OCI-LY1 (cell line): ENCODE results near the gene PARD3.

Experiments used
- H2AFZ ChIP-seq: fragments of 200-600 bp; sonication (generic), shearing (Covaris generic); 2 replicates; pipeline ENCODE4 v1.6.0; 2014; ENCODE audit warnings: antibody characterized with exemption, mild to moderate bottlenecking, low read length
- H3F3A ChIP-seq: fragments of 200-600 bp; sonication (generic), shearing (Covaris generic); 2 replicates; pipeline ENCODE4 v1.6.0; 2014; ENCODE audit warnings: mild to moderate bottlenecking, antibody characterized with exemption, low read length, moderate library complexity; ENCODE audit not compliant: insufficient read depth
- H3K27ac ChIP-seq: fragments of 200-600 bp; sonication (generic); 2 replicates; pipeline ENCODE4 v1.5.1; 2014; ENCODE audit warnings: low read length, mixed run types, mild to moderate bottlenecking, low read depth; ENCODE audit not compliant: poor library complexity, severe bottlenecking
- H3K27me3 ChIP-seq: fragments of 200-600 bp; sonication (generic); 2 replicates; pipeline ENCODE4 v1.6.0; 2014; ENCODE audit warnings: antibody characterized with exemption, mild to moderate bottlenecking, low read length, moderate library complexity; ENCODE audit not compliant: insufficient read depth
- H3K36me3 ChIP-seq: fragments of 200-600 bp; sonication (generic); 2 replicates; pipeline ENCODE4 v1.6.1; 2014; ENCODE audit warnings: mild to moderate bottlenecking, antibody characterized with exemption, low read length, moderate library complexity, mixed read lengths; ENCODE audit not compliant: insufficient read depth
- H3K4me1 ChIP-seq: fragments of 200-600 bp; sonication (generic); 2 replicates; pipeline ENCODE4 v1.5.1; 2014; ENCODE audit warnings: mild to moderate bottlenecking, low read length, moderate library complexity; ENCODE audit not compliant: insufficient read depth, severe bottlenecking
- H3K4me2 ChIP-seq: fragments of 200-600 bp; sonication (generic), shearing (Covaris generic); 2 replicates; pipeline ENCODE4 v1.6.1; 2014; ENCODE audit warnings: low read length
- H3K4me3 ChIP-seq: fragments of 200-600 bp; sonication (generic); 2 replicates; pipeline ENCODE4 v1.5.1; 2014; ENCODE audit warnings: low read length, low read depth, mild to moderate bottlenecking, mixed read lengths; ENCODE audit not compliant: poor library complexity, severe bottlenecking
- H3K79me2 ChIP-seq: fragments of 200-600 bp; shearing (Covaris generic); 2 replicates; pipeline ENCODE4 v1.6.1; 2016; ENCODE audit warnings: mixed run types, low read length, mixed read lengths; ENCODE audit not compliant: insufficient read depth
- H3K9ac ChIP-seq: fragments of 200-600 bp; sonication (generic), shearing (Covaris generic); 2 replicates; pipeline ENCODE4 v1.6.1; 2014; ENCODE audit warnings: mild to moderate bottlenecking, low read length, mixed read lengths
- H3K9me2 ChIP-seq: fragments of 200-600 bp; sonication (generic), shearing (Covaris generic); 2 replicates; pipeline ENCODE4 v1.6.1; 2014; ENCODE audit warnings: low read depth, mild to moderate bottlenecking, low read length, mixed read lengths
- H3K9me3 ChIP-seq: fragments of 200-600 bp; shearing (Covaris generic); 2 replicates; pipeline ENCODE4 v1.6.1; 2014; ENCODE audit warnings: low read length, mixed read lengths
- H4K20me1 ChIP-seq: fragments of 200-600 bp; sonication (generic), shearing (Covaris generic); 2 replicates; pipeline ENCODE4 v1.6.0; 2016; ENCODE audit warnings: mild to moderate bottlenecking, low read length; ENCODE audit not compliant: insufficient read depth
- EZH2 ChIP-seq: fragments of 200-600 bp; sonication (generic), shearing (Covaris generic); IDR thresholded peaks from 2 replicates; pipeline ENCODE4 v1.8.0; 2017; ENCODE audit warnings: borderline replicate concordance, mixed run types, mild to moderate bottlenecking, antibody characterized with exemption, low read length, moderate library complexity, mixed read lengths
- TF ChIP-seq, protein P1 (sequence below): fragments of 200-600 bp; sonication (generic), shearing (Covaris generic); IDR thresholded peaks from 2 replicates; pipeline ENCODE4 v1.5.1; 2017; ENCODE audit warnings: mild to moderate bottlenecking, antibody characterized with exemption, low read length, moderate library complexity, mixed read lengths

Gene PARD3

GRCh38 chr10:34313353-34313752 lies 501.7 kb downstream of the PARD3 start:
- Histone ChIP-seq H4K20me1 (no peaks in the 10 kb centered on the region), H3K9me3 (no peaks in the 10 kb centered on the region), H3K27me3 (no peaks in the 10 kb centered on the region), H2AFZ (no peak overlapping the region), H3K4me1 (no peaks in the 10 kb centered on the region), H3F3A (no peaks in the 10 kb centered on the region), H3K27ac (no peak overlapping the region), H3K36me3 (no peaks in the 10 kb centered on the region), H3K9me2 (no peaks in the 10 kb centered on the region), H3K79me2 (no peaks in the 10 kb centered on the region), H3K9ac (no peak overlapping the region), H3K4me3 (no peak overlapping the region), H3K4me2 (no peak overlapping the region)
- TF ChIP-seq EZH2: no peak

DNA sequence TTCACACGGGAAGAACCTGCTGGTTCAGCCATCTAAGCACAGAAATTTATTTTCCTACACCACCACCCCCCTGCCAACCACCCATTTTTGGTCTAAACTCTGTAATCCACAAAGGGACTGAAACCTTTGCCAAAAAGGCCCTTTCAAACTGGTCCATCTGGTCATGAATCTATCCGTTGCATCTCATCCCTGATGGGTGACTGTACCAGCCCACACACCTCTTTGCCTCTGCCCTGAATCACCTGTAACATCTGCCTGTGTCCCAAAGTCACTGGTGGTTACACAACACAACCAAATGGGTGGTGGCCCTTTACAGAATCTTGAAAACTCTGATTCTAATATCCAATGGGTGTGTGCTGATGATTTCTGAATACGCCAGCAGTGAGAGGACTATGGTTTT lies 503.4 kb downstream of the PARD3 start:
- Histone ChIP-seq H4K20me1 (no peaks in the 10 kb centered on the region), H3K4me1 (no peaks in the 10 kb centered on the region), H3K27ac (no peak overlapping the region), H2AFZ (no peak overlapping the region), H3K4me2 (no peak overlapping the region), H3F3A (no peaks in the 10 kb centered on the region), H3K9ac (no peak overlapping the region), H3K27me3 (no peaks in the 10 kb centered on the region), H3K79me2 (no peaks in the 10 kb centered on the region), H3K9me2 (no peaks in the 10 kb centered on the region), H3K4me3 (no peak overlapping the region), H3K9me3 (no peaks in the 10 kb centered on the region), H3K36me3 (no peaks in the 10 kb centered on the region)
- TF ChIP-seq, protein P1, sequence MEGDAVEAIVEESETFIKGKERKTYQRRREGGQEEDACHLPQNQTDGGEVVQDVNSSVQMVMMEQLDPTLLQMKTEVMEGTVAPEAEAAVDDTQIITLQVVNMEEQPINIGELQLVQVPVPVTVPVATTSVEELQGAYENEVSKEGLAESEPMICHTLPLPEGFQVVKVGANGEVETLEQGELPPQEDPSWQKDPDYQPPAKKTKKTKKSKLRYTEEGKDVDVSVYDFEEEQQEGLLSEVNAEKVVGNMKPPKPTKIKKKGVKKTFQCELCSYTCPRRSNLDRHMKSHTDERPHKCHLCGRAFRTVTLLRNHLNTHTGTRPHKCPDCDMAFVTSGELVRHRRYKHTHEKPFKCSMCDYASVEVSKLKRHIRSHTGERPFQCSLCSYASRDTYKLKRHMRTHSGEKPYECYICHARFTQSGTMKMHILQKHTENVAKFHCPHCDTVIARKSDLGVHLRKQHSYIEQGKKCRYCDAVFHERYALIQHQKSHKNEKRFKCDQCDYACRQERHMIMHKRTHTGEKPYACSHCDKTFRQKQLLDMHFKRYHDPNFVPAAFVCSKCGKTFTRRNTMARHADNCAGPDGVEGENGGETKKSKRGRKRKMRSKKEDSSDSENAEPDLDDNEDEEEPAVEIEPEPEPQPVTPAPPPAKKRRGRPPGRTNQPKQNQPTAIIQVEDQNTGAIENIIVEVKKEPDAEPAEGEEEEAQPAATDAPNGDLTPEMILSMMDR: no peak
- no peak for TF ChIP-seq EZH2

DNA sequence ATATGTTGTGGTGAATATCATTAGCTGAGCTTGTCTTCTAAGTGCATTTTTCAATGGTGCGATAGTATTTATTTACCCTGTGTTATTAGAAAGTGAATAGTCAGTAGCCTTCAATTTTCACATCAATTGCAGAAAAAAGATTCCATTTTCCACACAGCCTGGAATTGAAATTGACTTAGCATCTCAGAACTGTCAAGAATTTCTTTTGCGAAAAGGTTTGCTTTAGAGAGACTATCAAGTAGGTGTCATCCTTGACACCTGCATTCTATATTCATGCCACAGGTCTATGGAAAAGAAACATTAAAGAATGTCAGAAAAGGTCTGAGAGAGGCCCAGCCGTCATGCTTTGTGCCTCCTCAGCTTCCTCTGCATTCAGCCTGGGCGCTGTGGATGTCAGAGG lies 504.9 kb downstream of the PARD3 start:
- H3K4me2 ChIP-seq: no peak overlapping the region
- no peaks in the 10 kb centered on the region for H3F3A ChIP-seq
- no peaks in the 10 kb centered on the region for H3K9me2 ChIP-seq
- no peak overlapping the region for H3K27ac ChIP-seq
- TF ChIP-seq EZH2: no peak
- TF ChIP-seq, protein P1: no peak
- H3K27me3 ChIP-seq: no peaks in the 10 kb centered on the region
- no peaks in the 10 kb centered on the region for H3K79me2 ChIP-seq
- H3K4me1 ChIP-seq: no peaks in the 10 kb centered on the region
- H3K36me3 ChIP-seq: no peaks in the 10 kb centered on the region
- no peak overlapping the region for H2AFZ ChIP-seq
- no peaks in the 10 kb centered on the region for H4K20me1 ChIP-seq
- no peaks in the 10 kb centered on the region for H3K9me3 ChIP-seq
- H3K4me3 ChIP-seq: no peak overlapping the region
- no peak overlapping the region for H3K9ac ChIP-seq

- Histone ChIP-seq H2AFZ (no peak overlapping the region), H3K4me1 (no peaks in the 10 kb centered on the region)
Observed at GRCh38 chr10:34305189-34305588, 509.9 kb downstream of the PARD3 start.

More at GRCh38 chr10:34305189-34305588, 509.9 kb downstream of the PARD3 start:
- no peak for TF ChIP-seq EZH2
- TF ChIP-seq, protein P1: peak; percentile 38; the same call in 1 of the 2 replicates
- no peak overlapping the region for H3K9ac ChIP-seq
- H4K20me1 ChIP-seq: no peaks in the 10 kb centered on the region
- no peaks in the 10 kb centered on the region for H3K79me2 ChIP-seq
- no peak overlapping the region for H3K4me2 ChIP-seq
- H3K9me3 ChIP-seq: no peaks in the 10 kb centered on the region
- no peaks in the 10 kb centered on the region for H3K9me2 ChIP-seq
- no peaks in the 10 kb centered on the region for H3K27me3 ChIP-seq
- no peaks in the 10 kb centered on the region for H3K36me3 ChIP-seq
- no peaks in the 10 kb centered on the region for H3F3A ChIP-seq
- no peak overlapping the region for H3K4me3 ChIP-seq
- no peak overlapping the region for H3K27ac ChIP-seq
